GM13977 (cell line): ENCODE measurements around the gene NCOA1.

Source experiments
- DNase-seq: peaks from one replicate; pipeline ENCODE4 v3.0.0; 2012; ENCODE audit warnings: low spot score
- CTCF ChIP-seq: IDR thresholded peaks from 2 replicates; pipeline ENCODE4 v1.5.1; 2012; ENCODE audit warnings: mild to moderate bottlenecking, control low read depth; ENCODE audit not compliant: insufficient read depth; ENCODE audit errors: extremely low read depth, missing control alignments
- in situ Hi-C: fragments of 300-500 bp; cut with MboI; formaldehyde crosslinking; loops from one replicate; pipeline ENCODE4 v1.12.0; 2022; ENCODE audit warnings: low sequenced_read_pairs, low pct_unique_long_range_greater_than_20kb, mixed read lengths, inconsistent platforms; ENCODE audit not compliant: unreplicated experiment

The NCOA1 gene

GRCh38 chr2:24818721-24819167, 327.7 kb downstream of the NCOA1 start:
- TF ChIP-seq CTCF: no peak
- in situ Hi-C loops: no loop called here
- no peak for DNase-seq

GRCh38 chr2:24819442-24820174, 328.6 kb downstream of the NCOA1 start:
- TF ChIP-seq CTCF: no peak
- no peak for DNase-seq
- in situ Hi-C loops: loop anchor here (10.0 kb wide), 1 partner anchor 405 kb away; no protein-coding TSS in a partner anchor

DNA sequence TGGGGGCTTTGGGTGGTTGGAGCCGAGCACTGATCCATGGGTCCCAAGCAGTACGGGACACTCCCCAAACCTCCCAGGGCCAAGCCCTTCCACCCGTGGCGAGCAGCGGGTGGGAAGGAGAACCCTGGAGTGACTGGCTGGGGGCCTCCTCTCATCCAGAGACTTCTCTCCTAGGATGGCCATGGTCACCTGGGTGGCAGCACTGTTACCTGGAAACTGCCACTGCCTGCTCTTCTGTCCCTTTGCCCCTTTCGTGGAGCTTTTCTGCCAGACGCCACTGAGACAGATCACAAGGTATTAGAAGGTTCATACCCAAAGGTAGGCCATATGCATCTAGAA, 329.1 kb downstream of the NCOA1 start:
- no peak for TF ChIP-seq CTCF
- in situ Hi-C loops: loop anchor here (10.0 kb wide), 1 partner anchor 405 kb away; no protein-coding TSS in a partner anchor

More for the DNA sequence above, 329.1 kb downstream of the NCOA1 start:
- DNase-seq: no peak
